Lung (tissue), 12 donors: Measurements from ENCODE around the gene CAPZB. TPM values are rescaled to one million over a fixed set of nuclear protein-coding genes. Genes with fewer than 3 reads are reported as not detected.

Experiments
- ATAC-seq: fragments of 200-7000 bp; cut with Tn5 transposase; one replicate; pipeline ENCODE4 v1.9.1; 2020; ENCODE audit warnings: moderate number of reproducible peaks; ENCODE audit not compliant: insufficient read depth, low FRiP score
- DNase-seq, 3 donors: peaks; one replicate each; pipeline ENCODE4 v3.0.0-alpha.2; 2013 to 2017
- H3K27ac ChIP-seq, 2 donors: one replicate each; pipeline ENCODE4 v1.5.1; 2013; ENCODE audit warnings: mild to moderate bottlenecking in 2 of 2, moderate library complexity in 2 of 2, control low read depth in 1 of 2, inconsistent platforms in 1 of 2, low read depth in 1 of 2, low read length in 1 of 2
- H3K27me3 ChIP-seq, 3 donors: one replicate each; pipeline ENCODE4 v1.5.1; 2013; ENCODE audit warnings: low read length in 2 of 3; ENCODE audit not compliant: control insufficient read depth in 3 of 3, insufficient read depth in 3 of 3
- H3K36me3 ChIP-seq, 4 donors: one replicate each; pipeline ENCODE4 v1.5.1; 2013; ENCODE audit warnings: low read length in 4 of 4, mild to moderate bottlenecking in 1 of 4, moderate library complexity in 1 of 4; ENCODE audit not compliant: control insufficient read depth in 4 of 4, insufficient read depth in 4 of 4
- H3K4me1 ChIP-seq, 5 donors: one replicate each; pipeline ENCODE4 v1.5.1; 2013; ENCODE audit warnings: low read length in 5 of 5, mild to moderate bottlenecking in 2 of 5, moderate library complexity in 1 of 5; ENCODE audit not compliant: control insufficient read depth in 5 of 5, insufficient read depth in 5 of 5
- H3K4me3 ChIP-seq: one replicate; pipeline ENCODE4 v1.5.1; 2013; ENCODE audit warnings: mild to moderate bottlenecking, control low read depth, moderate library complexity
- H3K9ac ChIP-seq, 2 donors: one replicate each; pipeline ENCODE4 v1.5.1; 2013; ENCODE audit warnings: low read length in 2 of 2, control low read depth in 1 of 2; ENCODE audit not compliant: insufficient read depth in 1 of 2
- H3K9me3 ChIP-seq, 4 donors: one replicate each; pipeline ENCODE4 v1.5.1; 2013; ENCODE audit warnings: low read length in 3 of 4, mild to moderate bottlenecking in 1 of 4, moderate library complexity in 1 of 4; ENCODE audit not compliant: control insufficient read depth in 4 of 4, insufficient read depth in 3 of 4
- CTCF ChIP-seq: IDR thresholded peaks from 2 replicates; pipeline ENCODE4 v1.5.1; 2012; ENCODE audit warnings: mild to moderate bottlenecking; ENCODE audit errors: control extremely low read depth, extremely low read depth
- WGBS, 2 donors: extraction: QIAGEN DNeasy Blood & Tissue Kit; methylation state at CpG; one replicate each; pipeline ENCODE4 v1.1.7; 2013; 5-methylcytosine and 5-hydroxymethylcytosine counted together
- polyA plus RNA-seq, 2 donors: library from polyadenylated mRNA; stranded (reverse); fragments of 200-250 nt; gene quantifications; one replicate each; pipeline ENCODE4 v1.2.1, GENCODE V29; 2013
- total RNA-seq, 2 donors: library from RNA; depleted of rRNA in 1 of 2; stranded (reverse); fragments of >200 nt in 1 of 2; gene quantifications; one replicate each; pipeline ENCODE4 v1.2.1, GENCODE V29; 2014 to 2021
- donor health status: control.
- donor health status: control.
- donor health status: Bipolar disorder and iron deficiency.
- donor health status: healthy.
- donor health status: DM: yes; HTN: yes; CAD: no.

CAPZB gene
- total and polyA plus RNA-seq, 4 donors: 94.7 to 339 (median 278) TPM

DNA sequence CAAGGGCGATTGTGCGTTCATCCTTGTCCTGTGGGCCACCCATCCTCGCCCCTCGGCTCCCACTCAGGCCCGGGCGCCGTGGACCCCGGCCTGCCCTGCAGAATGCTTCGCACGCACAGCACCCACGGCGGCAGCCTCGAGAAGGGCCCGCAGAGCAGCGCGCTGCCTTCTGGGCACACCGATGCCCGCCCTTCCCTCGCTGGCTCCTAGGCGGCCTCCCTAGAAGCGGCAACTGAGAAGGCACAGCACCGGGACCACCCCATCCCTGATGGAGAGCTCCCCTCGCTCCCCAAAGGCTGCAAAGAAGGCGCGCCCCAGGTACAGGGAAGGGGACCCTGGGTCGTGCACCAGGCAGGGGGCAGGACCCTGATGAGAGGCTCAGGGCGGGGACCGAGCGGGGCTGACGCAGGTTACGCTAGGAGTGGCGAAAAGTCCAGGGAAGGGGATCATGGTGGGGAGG, 971 bp downstream of the CAPZB start:
- DNase-seq: no peak

GRCh38 chr1:19483691-19484090, 1.6 kb downstream of the CAPZB start:
- Histone ChIP-seq H3K27ac (peak overlapping the region in 1 of 2 donors; percentile 97), H3K27me3 (no peaks in the 10 kb centered on the region), H3K4me1 (peaks cover 19 to 47% (median 31%) of the 10 kb centered on the region in 5 donors), H3K9me3 (no peaks in the 10 kb centered on the region), H3K36me3 (peaks cover 0 to 14% (median 11%) of the 10 kb centered on the region in 4 donors), H3K9ac (peak overlapping the region; percentile 33 to 76), H3K4me3 (peak overlapping the region; percentile 91)
- WGBS, 2 donors: 47 to 60% methylated on average over 3 of the region's 3 CpGs
- DNase-seq (no peak), ATAC-seq (no peak)
- no peak for TF ChIP-seq CTCF

More for the DNA sequence above, 971 bp downstream of the CAPZB start:
- TF ChIP-seq CTCF: no peak
- peak overlapping the region; percentile 69 to 76 for H3K9ac ChIP-seq
- 5% methylated on average over 32 of the region's 32 CpGs for WGBS, 2 donors
- peak overlapping the region; percentile 91 for H3K4me3 ChIP-seq
- H3K27ac ChIP-seq: peak overlapping the region; percentile 96 to 97
- no peaks in the 10 kb centered on the region for H3K9me3 ChIP-seq
- no peaks in the 10 kb centered on the region for H3K27me3 ChIP-seq
- H3K36me3 ChIP-seq: peaks cover 0 to 14% (median 10%) of the 10 kb centered on the region in 4 donors
- H3K4me1 ChIP-seq: peaks cover 19 to 47% (median 28%) of the 10 kb centered on the region in 5 donors
- ATAC-seq: no peak

DNA sequence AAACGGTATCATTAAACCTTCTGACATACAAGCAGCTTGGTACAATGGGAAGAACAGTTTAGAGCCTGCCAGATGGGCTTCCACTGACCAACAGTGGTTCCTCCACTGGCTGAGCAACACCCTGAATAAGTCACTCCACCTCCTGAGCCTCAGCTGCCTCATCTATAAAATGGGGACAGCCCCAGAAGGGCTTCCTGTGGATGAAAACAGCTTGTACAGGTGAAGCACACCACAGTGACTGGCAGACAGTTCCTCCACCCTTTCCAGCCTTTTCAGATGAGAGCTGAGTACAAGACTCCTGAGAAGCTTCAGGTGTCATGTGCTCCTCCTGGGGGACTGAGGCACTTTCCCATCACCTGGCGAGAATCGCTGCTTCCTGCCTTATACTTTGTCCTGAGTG, 2.1 kb downstream of the CAPZB start:
- TF ChIP-seq CTCF: no peak

GRCh38 chr1:19481826-19482398, 3.4 kb downstream of the CAPZB start:
- H3K4me1 ChIP-seq: peaks cover 20 to 54% (median 43%) of the 10 kb centered on the region in 5 donors
- H3K27ac ChIP-seq: peak overlapping the region in 1 of 2 donors; percentile 6
- ATAC-seq: no peak
- H3K36me3 ChIP-seq: peaks cover 0 to 16% (median 12%) of the 10 kb centered on the region in 4 donors
- no peak overlapping the region for H3K9ac ChIP-seq
- 46 to 50% methylated on average over 4 of the region's 4 CpGs for WGBS, 2 donors
- no peaks in the 10 kb centered on the region for H3K27me3 ChIP-seq
- no peak for DNase-seq
- no peak for TF ChIP-seq CTCF
- H3K9me3 ChIP-seq: no peaks in the 10 kb centered on the region
- H3K4me3 ChIP-seq: no peak overlapping the region

More for the DNA sequence above, 2.1 kb downstream of the CAPZB start:
- Histone ChIP-seq H3K9ac (peak overlapping the region in 1 of 2 donors; percentile 26), H3K4me1 (peaks cover 22 to 48% (median 33%) of the 10 kb centered on the region in 5 donors), H3K9me3 (no peaks in the 10 kb centered on the region), H3K27ac (no peak overlapping the region), H3K36me3 (peaks cover 0 to 16% (median 12%) of the 10 kb centered on the region in 4 donors), H3K4me3 (no peak overlapping the region), H3K27me3 (no peaks in the 10 kb centered on the region)
- 53 to 66% methylated on average over 3 of the region's 3 CpGs for WGBS, 2 donors
- no peak for ATAC-seq
- no peak for DNase-seq
